ENCODE measurements around the gene CCDC24. TPM values are rescaled to one million over a fixed set of nuclear protein-coding genes. Genes with fewer than 3 reads are reported as not detected.

CCDC24 gene
- total RNA-seq, 1 experiment from 2014 or later = 11.8 TPM

GRCh38 chr1:44043176-44044070 is 52.0 kb downstream of the CCDC24 start:
- Histone ChIP-seq H2BK20ac (ENCODE audit: low read depth, low read length, poor library complexity, severe bottlenecking) (no peak overlapping the region), H2BK120ac (ENCODE audit: low read depth, low read length, poor library complexity, severe bottlenecking) (no peak overlapping the region), H2AFZ (ENCODE audit: low read length) (no peak overlapping the region), H3K56ac (ENCODE audit: insufficient read length, low read depth, low read length) (no peak overlapping the region), H3K4me2 (ENCODE audit: insufficient read depth, insufficient read length, low read length) (no peak overlapping the region), H4K5ac (ENCODE audit: insufficient read length, low read depth, low read length) (no peak overlapping the region), H3K79me1 (ENCODE audit: insufficient read depth, low read depth, low read length, poor library complexity, severe bottlenecking) (no peaks in the 10 kb centered on the region), H3K23ac (ENCODE audit: insufficient read length, low read depth, low read length) (no peak overlapping the region), H3K4me1 (ENCODE audit: insufficient read depth, low read length) (no peaks in the 10 kb centered on the region), H2BK12ac (ENCODE audit: insufficient read length, low read depth, low read length) (no peak overlapping the region), H3K9me3 (ENCODE audit: control insufficient read depth, low read depth, low read length) (no peaks in the 10 kb centered on the region), H3K27me3 (ENCODE audit: insufficient read depth, low read length) (no peaks in the 10 kb centered on the region; the same call in 1 of the 2 replicates), H4K91ac (ENCODE audit: insufficient read length, low read depth, low read length) (no peak overlapping the region), H3K14ac (ENCODE audit: insufficient read depth, low read length) (no peak overlapping the region), H2AK5ac (ENCODE audit: insufficient read length, low read length) (no peak overlapping the region), H3T11ph (ENCODE audit: low read length) (no peak overlapping the region), H3K23me2 (ENCODE audit: insufficient read length, low read depth, low read length, poor library complexity, severe bottlenecking) (no peaks in the 10 kb centered on the region), H3K4ac (ENCODE audit: low read depth, low read length) (no peak overlapping the region), H3K9ac (ENCODE audit: extremely low read depth, insufficient read length, low read length) (no peak overlapping the region), H4K8ac (replicated peaks; ENCODE audit: insufficient read length, low read depth, low read length) (no peak overlapping the region), H3K27ac (ENCODE audit: insufficient read length, low read depth, low read length) (no peak overlapping the region), H2BK5ac (ENCODE audit: insufficient read length, low read length) (no peak overlapping the region), H3K79me2 (ENCODE audit: insufficient read depth, low read length) (no peaks in the 10 kb centered on the region), H4K20me1 (ENCODE audit: control insufficient read depth, insufficient read depth, insufficient read length) (no peaks in the 10 kb centered on the region), H3K18ac (ENCODE audit: insufficient read length, low read depth, low read length) (no peak overlapping the region), H2BK15ac (ENCODE audit: low read depth, low read length) (no peak overlapping the region)
- no peak for TF ChIP-seq CTCF (conservative IDR thresholded peaks at IDR 0.05)
- Mint-ChIP-seq H3K27me3 (ENCODE audit: low read depth) (peaks cover 26% of the 10 kb centered on the region), H3K36me3 (ENCODE audit: insufficient read depth in 1 of 3, low read depth in 3 of 3) (no peaks in the 10 kb centered on the region), H3K4me1 (peaks cover 9 to 14% of the 10 kb centered on the region in 2 experiments), H3K27ac (no peak overlapping the region), H3K9me3 (no peaks in the 10 kb centered on the region), H3K4me3 (no peak overlapping the region)
- WGBS (ENCODE audit: extremely low coverage, insufficient read length, low lambda C conversion rate) = no CpG with 5 or more reads among the region's 16 CpGs
- DNase-seq = no peak

All from H9 (cell line).